ENCODE data around the gene DDX10. TPM values are rescaled to one million over a fixed set of nuclear protein-coding genes. Genes with fewer than 3 reads are reported as not detected.

The DDX10 gene
- total and polyA plus RNA-seq, 8 donors = 16.5 to 32.8 (median 28.9) TPM

DNA sequence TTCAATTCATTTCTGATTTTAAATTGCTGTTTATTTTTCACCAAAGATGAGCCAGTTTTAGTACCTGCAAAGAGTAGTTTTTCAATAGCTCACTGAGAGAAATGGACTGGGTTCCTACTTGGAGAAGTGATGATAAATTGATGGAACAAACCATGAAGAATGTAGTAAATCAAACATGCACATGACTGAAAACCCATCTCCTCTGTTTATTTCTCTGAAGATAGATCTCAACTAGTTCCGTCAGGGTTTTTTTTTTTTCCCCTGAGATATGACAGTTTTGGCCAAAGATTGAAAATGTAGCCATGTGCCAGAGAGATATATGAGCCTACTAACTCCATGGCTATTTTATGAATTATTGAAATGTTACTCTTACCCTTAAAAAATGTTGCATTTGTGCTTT lies 239.6 kb downstream of the DDX10 start:
- H3K27me3 ChIP-seq = no peaks in the 10 kb centered on the region
- no peaks in the 10 kb centered on the region for H3K4me1 ChIP-seq
- H3K27ac ChIP-seq = no peak overlapping the region
- ATAC-seq (no peak), DNase-seq (no peak)
- TF ChIP-seq, protein P1, sequence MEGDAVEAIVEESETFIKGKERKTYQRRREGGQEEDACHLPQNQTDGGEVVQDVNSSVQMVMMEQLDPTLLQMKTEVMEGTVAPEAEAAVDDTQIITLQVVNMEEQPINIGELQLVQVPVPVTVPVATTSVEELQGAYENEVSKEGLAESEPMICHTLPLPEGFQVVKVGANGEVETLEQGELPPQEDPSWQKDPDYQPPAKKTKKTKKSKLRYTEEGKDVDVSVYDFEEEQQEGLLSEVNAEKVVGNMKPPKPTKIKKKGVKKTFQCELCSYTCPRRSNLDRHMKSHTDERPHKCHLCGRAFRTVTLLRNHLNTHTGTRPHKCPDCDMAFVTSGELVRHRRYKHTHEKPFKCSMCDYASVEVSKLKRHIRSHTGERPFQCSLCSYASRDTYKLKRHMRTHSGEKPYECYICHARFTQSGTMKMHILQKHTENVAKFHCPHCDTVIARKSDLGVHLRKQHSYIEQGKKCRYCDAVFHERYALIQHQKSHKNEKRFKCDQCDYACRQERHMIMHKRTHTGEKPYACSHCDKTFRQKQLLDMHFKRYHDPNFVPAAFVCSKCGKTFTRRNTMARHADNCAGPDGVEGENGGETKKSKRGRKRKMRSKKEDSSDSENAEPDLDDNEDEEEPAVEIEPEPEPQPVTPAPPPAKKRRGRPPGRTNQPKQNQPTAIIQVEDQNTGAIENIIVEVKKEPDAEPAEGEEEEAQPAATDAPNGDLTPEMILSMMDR (IDR thresholded peaks at IDR 0.05) = no peak
- H3K4me3 ChIP-seq = no peak overlapping the region
- intact Hi-C loops (cut with DNase I) = no loop called here
- no peaks in the 10 kb centered on the region for H3K9me3 ChIP-seq
- H3K36me3 ChIP-seq = no peaks in the 10 kb centered on the region

DNA sequence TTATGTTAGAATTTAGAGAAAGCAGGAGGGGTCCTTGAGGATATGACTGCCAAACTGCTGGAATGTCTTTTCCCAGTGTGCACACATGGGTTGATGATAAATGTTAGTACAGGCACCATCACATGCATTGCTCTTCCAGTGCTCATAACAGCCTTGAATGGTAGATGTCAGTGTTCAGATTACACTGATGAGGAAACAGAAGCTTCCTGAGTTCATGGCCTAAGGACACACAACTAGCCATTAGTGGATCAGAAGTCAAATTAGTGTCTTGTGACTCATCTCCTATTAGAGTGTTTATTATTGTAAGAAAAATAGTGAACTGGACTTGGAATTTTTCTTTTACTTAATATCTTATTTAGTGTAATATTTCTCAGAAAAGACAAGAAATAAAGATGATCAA lies 241.5 kb downstream of the DDX10 start:
- no peaks in the 10 kb centered on the region for H3K9me3 ChIP-seq
- no peak overlapping the region for H3K4me3 ChIP-seq
- H3K4me1 ChIP-seq = no peaks in the 10 kb centered on the region
- TF ChIP-seq, protein P1 (IDR thresholded peaks at IDR 0.05) = no peak
- H3K27ac ChIP-seq = no peak overlapping the region
- ATAC-seq (peak; percentile 52), DNase-seq (no peak)
- H3K27me3 ChIP-seq = no peaks in the 10 kb centered on the region
- H3K36me3 ChIP-seq = no peaks in the 10 kb centered on the region
- intact Hi-C loops (cut with DNase I) = no loop called here

DNA sequence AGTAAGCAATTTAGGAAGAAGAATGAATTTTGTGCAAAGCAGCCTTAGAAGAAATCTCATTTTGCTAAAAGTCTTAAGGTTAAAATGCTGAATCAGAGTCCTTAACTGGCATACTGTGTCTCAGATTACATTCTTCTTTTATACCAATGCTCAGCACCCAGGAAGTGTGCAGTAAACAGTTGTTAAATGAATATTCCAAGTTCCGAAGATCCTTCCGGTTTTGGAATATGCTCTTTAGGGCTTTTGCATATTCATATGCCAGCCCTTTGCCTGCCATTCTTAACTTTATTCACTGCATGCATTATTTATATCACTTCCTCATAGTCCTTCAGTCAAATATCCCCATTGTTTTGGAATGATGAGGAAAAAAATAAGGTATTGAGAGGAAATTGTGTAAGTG lies 242.0 kb downstream of the DDX10 start:
- Histone ChIP-seq H3K27ac (no peak overlapping the region), H3K27me3 (no peaks in the 10 kb centered on the region), H3K9me3 (no peaks in the 10 kb centered on the region), H3K36me3 (no peaks in the 10 kb centered on the region), H3K4me1 (no peaks in the 10 kb centered on the region), H3K4me3 (no peak overlapping the region)
- intact Hi-C loops (cut with DNase I) = no loop called here
- no peak for DNase-seq
- TF ChIP-seq, protein P1 (IDR thresholded peaks at IDR 0.05) = no peak
- ATAC-seq = no peak

DNA sequence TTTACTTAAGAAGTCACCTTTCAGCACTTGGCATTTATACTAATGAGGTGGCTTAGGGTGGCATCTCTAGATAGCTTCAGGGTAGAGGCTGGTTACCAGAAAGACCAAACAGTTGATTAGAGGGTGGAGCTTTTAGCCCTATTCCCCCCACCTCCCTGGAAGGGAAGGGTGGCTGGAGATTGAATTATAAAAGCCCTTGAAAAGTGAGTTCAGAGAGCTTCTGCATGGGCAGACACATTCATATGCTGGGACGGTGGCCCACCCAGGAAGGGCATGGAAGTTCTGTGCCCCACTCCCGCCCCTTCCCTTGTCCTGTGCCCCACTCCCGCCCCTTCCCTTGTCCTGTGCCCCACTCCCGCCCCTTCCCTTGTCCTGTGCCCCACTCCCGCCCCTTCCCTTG lies 244.2 kb downstream of the DDX10 start:
- TF ChIP-seq, protein P1 (IDR thresholded peaks at IDR 0.05) = no peak

DNA sequence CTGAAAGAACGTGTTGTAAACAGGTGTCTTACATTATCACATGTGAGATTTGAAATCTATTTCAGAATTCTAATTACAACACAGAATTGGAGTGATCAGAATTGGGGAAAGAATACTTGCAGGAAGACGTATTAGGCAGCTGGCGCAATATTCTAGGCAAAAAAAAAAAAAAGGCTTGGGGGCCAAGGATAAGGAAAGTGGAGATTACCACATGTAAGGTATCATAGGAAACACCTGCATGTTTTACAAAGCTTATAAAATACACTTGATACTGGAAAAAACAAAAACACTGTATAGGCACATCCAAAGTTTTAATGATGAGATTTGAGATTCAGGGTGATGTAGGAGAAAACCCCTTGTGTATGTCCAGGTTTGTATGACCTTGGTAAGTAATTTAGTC lies 245.1 kb downstream of the DDX10 start:
- Histone ChIP-seq H3K27me3 (no peaks in the 10 kb centered on the region), H3K9me3 (no peaks in the 10 kb centered on the region), H3K4me3 (no peak overlapping the region), H3K4me1 (no peaks in the 10 kb centered on the region), H3K27ac (no peak overlapping the region), H3K36me3 (no peaks in the 10 kb centered on the region)
- TF ChIP-seq, protein P1 (IDR thresholded peaks at IDR 0.05) = no peak
- no peak for DNase-seq
- intact Hi-C loops (cut with DNase I) = no loop called here
- ATAC-seq = no peak

More for the DNA sequence above, 244.2 kb downstream of the DDX10 start:
- Histone ChIP-seq H3K9me3 (no peaks in the 10 kb centered on the region), H3K27ac (no peak overlapping the region), H3K36me3 (no peaks in the 10 kb centered on the region), H3K4me3 (no peak overlapping the region), H3K27me3 (no peaks in the 10 kb centered on the region), H3K4me1 (no peaks in the 10 kb centered on the region)
- peak in 1 of 4 donors; percentile 30 for DNase-seq
- no peak for ATAC-seq
- intact Hi-C loops (cut with DNase I) = no loop called here

Measured in left lung (tissue), 10 donors.